ENCODE measurements around the gene RBM7. TPM values are rescaled to one million over a fixed set of nuclear protein-coding genes. Genes with fewer than 3 reads are reported as not detected.

RBM7 gene
- total RNA-seq, 1 experiment from 2014 or later = 41.1 TPM

GRCh38 chr11:114379394-114380069 is 20.9 kb upstream of the RBM7 start:
- Histone ChIP-seq H3K4me3 (ENCODE audit: low read depth, low read length, poor library complexity, severe bottlenecking) (no peak overlapping the region), H3K27me3 (replicated peaks; ENCODE audit: insufficient read depth, low read depth, low read length, poor library complexity) (no peaks in the 10 kb centered on the region), H3K36me3 (ENCODE audit: insufficient read depth, low read length, poor library complexity, severe bottlenecking) (no peaks in the 10 kb centered on the region), H3K4me1 (ENCODE audit: insufficient read depth, low read length, poor library complexity, severe bottlenecking) (no peaks in the 10 kb centered on the region), H3K27ac (ENCODE audit: low read depth, low read length, poor library complexity, severe bottlenecking) (no peak overlapping the region), H3K9me3 (ENCODE audit: low read depth, low read length, poor library complexity, severe bottlenecking) (no peaks in the 10 kb centered on the region)
- ChIA-PET POLR2A (ENCODE audit: low non-redundant PET) (no interaction called here), CTCF (no interaction called here)
- no TSS peak for BruUV-seq (replicated peaks)
- no peak for DNase-seq (ENCODE audit: low spot score)
- no peak for TF ChIP-seq EZH2 (IDR thresholded peaks at IDR 0.05; ENCODE audit: borderline replicate concordance, low read depth, low read length, poor library complexity, severe bottlenecking)
- no peak for TF ChIP-seq CTCF (conservative IDR thresholded peaks at IDR 0.05; ENCODE audit: low read depth, low read length)
- intact Hi-C loops (cut with micrococcal nuclease; ENCODE audit: unreplicated experiment) = no loop called here

- no TSS peak for BruUV-seq (replicated peaks)
- H3K4me3 ChIP-seq (ENCODE audit: low read depth, low read length, poor library complexity, severe bottlenecking) = no peak overlapping the region
- CTCF ChIA-PET = no interaction called here
Observed at GRCh38 chr11:114382509-114382908, 18.0 kb upstream of the RBM7 start.

GRCh38 chr11:114384487-114384886 is 16.0 kb upstream of the RBM7 start:
- POLR2A ChIA-PET (ENCODE audit: low non-redundant PET) = no interaction called here
- CTCF ChIA-PET = no interaction called here
- intact Hi-C loops (cut with micrococcal nuclease; ENCODE audit: unreplicated experiment) = no loop called here

More at GRCh38 chr11:114382509-114382908, 18.0 kb upstream of the RBM7 start:
- no peaks in the 10 kb centered on the region for H3K9me3 ChIP-seq (ENCODE audit: low read depth, low read length, poor library complexity, severe bottlenecking)
- intact Hi-C loops (cut with micrococcal nuclease; ENCODE audit: unreplicated experiment) = no loop called here
- no peak overlapping the region for H3K27ac ChIP-seq (ENCODE audit: low read depth, low read length, poor library complexity, severe bottlenecking)
- no peaks in the 10 kb centered on the region for H3K36me3 ChIP-seq (ENCODE audit: insufficient read depth, low read length, poor library complexity, severe bottlenecking)
- TF ChIP-seq EZH2 (IDR thresholded peaks at IDR 0.05; ENCODE audit: borderline replicate concordance, low read depth, low read length, poor library complexity, severe bottlenecking) = no peak
- TF ChIP-seq CTCF (conservative IDR thresholded peaks at IDR 0.05; ENCODE audit: low read depth, low read length) = no peak
- no peaks in the 10 kb centered on the region for H3K27me3 ChIP-seq (replicated peaks; ENCODE audit: insufficient read depth, low read depth, low read length, poor library complexity)
- H3K4me1 ChIP-seq (ENCODE audit: insufficient read depth, low read length, poor library complexity, severe bottlenecking) = no peaks in the 10 kb centered on the region
- DNase-seq (ENCODE audit: low spot score) = no peak
- POLR2A ChIA-PET (ENCODE audit: low non-redundant PET) = no interaction called here

More at GRCh38 chr11:114384487-114384886, 16.0 kb upstream of the RBM7 start:
- Histone ChIP-seq H3K9me3 (ENCODE audit: low read depth, low read length, poor library complexity, severe bottlenecking) (no peaks in the 10 kb centered on the region), H3K27ac (ENCODE audit: low read depth, low read length, poor library complexity, severe bottlenecking) (no peak overlapping the region), H3K36me3 (ENCODE audit: insufficient read depth, low read length, poor library complexity, severe bottlenecking) (no peaks in the 10 kb centered on the region), H3K4me1 (ENCODE audit: insufficient read depth, low read length, poor library complexity, severe bottlenecking) (no peaks in the 10 kb centered on the region), H3K4me3 (ENCODE audit: low read depth, low read length, poor library complexity, severe bottlenecking) (no peak overlapping the region), H3K27me3 (replicated peaks; ENCODE audit: insufficient read depth, low read depth, low read length, poor library complexity) (no peaks in the 10 kb centered on the region)
- DNase-seq (ENCODE audit: low spot score) = no peak
- TF ChIP-seq CTCF (conservative IDR thresholded peaks at IDR 0.05; ENCODE audit: low read depth, low read length) (no peak), EZH2 (IDR thresholded peaks at IDR 0.05; ENCODE audit: borderline replicate concordance, low read depth, low read length, poor library complexity, severe bottlenecking) (no peak)
- no TSS peak for BruUV-seq (replicated peaks)
